ENCODE data around the gene SAE1.

Gene SAE1

DNA sequence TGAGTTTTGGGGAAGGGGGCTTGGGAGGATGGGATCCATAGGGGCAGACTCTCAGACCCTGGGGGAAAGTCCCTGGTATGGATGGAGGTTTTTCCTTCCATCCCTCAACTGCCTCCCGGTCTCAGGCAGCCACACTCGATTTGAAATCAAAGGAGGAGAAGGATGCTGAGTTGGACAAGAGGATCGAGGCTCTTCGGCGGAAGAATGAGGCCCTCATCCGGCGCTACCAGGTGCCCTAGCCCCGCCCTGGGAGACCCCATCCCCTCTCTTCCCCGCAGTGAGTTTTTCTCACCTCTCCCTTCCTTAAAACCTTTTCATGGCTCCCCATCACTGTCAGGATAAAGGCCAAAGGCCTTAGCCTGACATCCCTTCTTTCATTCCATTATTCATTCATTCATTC is 127.8 kb downstream of the SAE1 start:
- no peak for TF ChIP-seq CTCF (conservative IDR thresholded peaks at IDR 0.05)
- H3K27ac ChIP-seq: peak overlapping the region; percentile 94

- H3K27ac ChIP-seq: no peak overlapping the region; the same call in 1 of the 2 replicates
- no peak for TF ChIP-seq CTCF (conservative IDR thresholded peaks at IDR 0.05)
These were observed 128.4 kb downstream of the SAE1 start for GRCh38 chr19:47258895-47259555.
